NCI-H774 (cell line): Measurements from ENCODE around the gene PREX1.
"Not testable (repeated sequence)": the region's sequence is repeated elsewhere in the genome, so short reads cannot be mapped to it uniquely, and the experiment has no call there.

Experiments
- DNase-seq: peaks from one replicate; lab custom pipeline; 2025; lab: John Stamatoyannopoulos, UW

The PREX1 gene

GRCh38 chr20:48827855-48828733 lies at the start of gene PREX1:
TSS of gene PREX1 (minus strand) at chr20:48827999. CDS start at chr20:48827860, 139 bp downstream.
- no peak for DNase-seq

- no peak for DNase-seq
These were observed 49.5 kb upstream of the PREX1 start for GRCh38 chr20:48877304-48877703.

- DNase-seq, result no peak
These were observed 48.1 kb upstream of the PREX1 start for GRCh38 chr20:48875914-48876240.

- no peak for DNase-seq
These were observed 47.6 kb upstream of the PREX1 start for GRCh38 chr20:48875233-48875913.

GRCh38 chr20:48869442-48869841 lies 41.6 kb upstream of the PREX1 start:
- DNase-seq, result not testable (repeated sequence)

GRCh38 chr20:48866936-48867335 lies 39.1 kb upstream of the PREX1 start:
- no peak for DNase-seq

GRCh38 chr20:48864738-48865318 lies 37.0 kb upstream of the PREX1 start:
- no peak for DNase-seq

GRCh38 chr20:48864254-48864653 lies 36.5 kb upstream of the PREX1 start:
- no peak for DNase-seq

GRCh38 chr20:48862279-48862678 lies 34.5 kb upstream of the PREX1 start:
- no peak for DNase-seq

GRCh38 chr20:48861444-48861843 lies 33.6 kb upstream of the PREX1 start:
- no peak for DNase-seq

GRCh38 chr20:48858075-48858790 lies 30.4 kb upstream of the PREX1 start:
- DNase-seq, result no peak

GRCh38 chr20:48856130-48856529 lies 28.3 kb upstream of the PREX1 start:
- DNase-seq, result no peak

GRCh38 chr20:48855046-48855445 lies 27.2 kb upstream of the PREX1 start:
- DNase-seq, result no peak

GRCh38 chr20:48852609-48853008 lies 24.8 kb upstream of the PREX1 start:
- DNase-seq, result no peak

- DNase-seq, result no peak
These were observed 23.8 kb upstream of the PREX1 start for GRCh38 chr20:48851579-48851978.

GRCh38 chr20:48850977-48851299 lies 23.1 kb upstream of the PREX1 start:
- DNase-seq, result no peak

GRCh38 chr20:48850257-48850976 lies 22.6 kb upstream of the PREX1 start:
- DNase-seq, result no peak

GRCh38 chr20:48849779-48850178 lies 22.0 kb upstream of the PREX1 start:
- DNase-seq, result no peak

GRCh38 chr20:48849299-48849698 lies 21.5 kb upstream of the PREX1 start:
- no peak for DNase-seq

- DNase-seq, result no peak
These were observed 19.9 kb upstream of the PREX1 start for GRCh38 chr20:48847498-48848205.
